ENCODE measurements around the gene GTF2F2. TPM values are rescaled to one million over a fixed set of nuclear protein-coding genes. Genes with fewer than 3 reads are reported as not detected.

GTF2F2 gene
- total RNA-seq, 1 donor from 2014 or later = 6.4 TPM

GRCh38 chr13:45331692-45332035, 211.4 kb downstream of the GTF2F2 start:
- no peaks in the 10 kb centered on the region for H3K27me3 ChIP-seq
- DNase-seq (ENCODE audit: low spot score in 2 of 2) = no peak
- no peaks in the 10 kb centered on the region for H3K9me3 ChIP-seq
- H3K4me1 ChIP-seq = peaks cover 15 to 56% of the 10 kb centered on the region in 2 donors
- no peak for TF ChIP-seq CTCF (IDR thresholded peaks at IDR 0.05)
- H3K36me3 ChIP-seq = peaks cover 12 to 30% of the 10 kb centered on the region in 2 donors
- no peak overlapping the region for H3K4me3 ChIP-seq
- peak overlapping the region; percentile 53 to 86 for H3K27ac ChIP-seq
- intact Hi-C loops (cut with DNase I) = no loop called here

DNA sequence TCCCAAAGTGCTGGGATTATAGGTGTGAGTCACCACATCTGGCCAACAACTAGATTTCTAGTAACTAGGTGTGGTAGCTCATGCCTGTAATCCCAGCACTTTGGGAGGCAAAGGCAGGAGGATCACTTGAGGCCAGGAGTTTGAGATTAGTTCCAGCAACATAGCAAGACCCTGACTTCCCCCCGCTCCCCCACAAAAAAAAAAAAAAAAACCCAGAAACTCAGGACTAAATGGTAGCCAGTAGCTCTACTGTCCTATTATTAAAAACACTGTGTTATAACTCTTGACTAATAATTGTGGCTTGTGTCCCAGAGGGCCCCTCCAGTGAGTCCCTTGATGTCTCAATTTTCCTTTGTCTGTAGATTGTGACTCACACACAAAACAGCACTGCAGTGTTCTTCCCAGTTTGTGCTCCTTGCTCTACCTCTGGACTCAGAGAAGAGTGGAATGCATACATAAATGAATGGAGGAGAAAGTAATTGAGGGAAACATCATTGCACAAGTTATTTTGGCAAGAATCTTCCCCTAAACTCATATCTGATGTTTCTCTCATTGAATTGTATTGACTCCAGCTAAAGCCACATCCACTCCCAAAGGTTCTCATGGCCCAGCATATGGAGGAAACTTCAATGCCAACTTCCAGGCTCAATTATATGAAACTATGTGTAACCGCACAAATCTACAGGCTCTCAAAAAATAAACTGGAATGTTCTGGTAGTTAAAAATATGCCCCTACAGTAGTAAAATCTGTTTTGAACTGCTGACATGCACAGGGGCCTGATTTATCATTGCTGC, 211.9 kb downstream of the GTF2F2 start:
- Histone ChIP-seq H3K9me3 (no peaks in the 10 kb centered on the region), H3K27ac (peak overlapping the region; percentile 53 to 86), H3K36me3 (peaks cover 17 to 36% of the 10 kb centered on the region in 2 donors), H3K4me1 (peaks cover 15 to 59% of the 10 kb centered on the region in 2 donors), H3K27me3 (no peaks in the 10 kb centered on the region), H3K4me3 (no peak overlapping the region)
- TF ChIP-seq CTCF (IDR thresholded peaks at IDR 0.05) = no peak
- intact Hi-C loops (cut with DNase I) = no loop called here
- DNase-seq (ENCODE audit: low spot score in 2 of 2) = peak in 1 of 2 donors; percentile 81

- H3K27ac ChIP-seq = peak overlapping the region in 1 of 2 donors; percentile 53
Observed at GRCh38 chr13:45332831-45333219, 212.5 kb downstream of the GTF2F2 start.

GRCh38 chr13:45333251-45333976, 213.1 kb downstream of the GTF2F2 start:
- TF ChIP-seq CTCF (IDR thresholded peaks at IDR 0.05) = no peak
- Histone ChIP-seq H3K4me3 (no peak overlapping the region), H3K4me1 (peaks cover 15 to 66% of the 10 kb centered on the region in 2 donors), H3K27me3 (no peaks in the 10 kb centered on the region), H3K36me3 (peaks cover 28 to 48% of the 10 kb centered on the region in 2 donors), H3K9me3 (no peaks in the 10 kb centered on the region), H3K27ac (peak overlapping the region in 1 of 2 donors; percentile 53)
- DNase-seq (ENCODE audit: low spot score in 2 of 2) = no peak
- intact Hi-C loops (cut with DNase I) = no loop called here

More at GRCh38 chr13:45332831-45333219, 212.5 kb downstream of the GTF2F2 start:
- Histone ChIP-seq H3K36me3 (peaks cover 23 to 42% of the 10 kb centered on the region in 2 donors), H3K27me3 (no peaks in the 10 kb centered on the region), H3K4me1 (peaks cover 15 to 60% of the 10 kb centered on the region in 2 donors), H3K4me3 (no peak overlapping the region), H3K9me3 (no peaks in the 10 kb centered on the region)
- no peak for DNase-seq (ENCODE audit: low spot score in 2 of 2)
- TF ChIP-seq CTCF (IDR thresholded peaks at IDR 0.05) = no peak
- intact Hi-C loops (cut with DNase I) = no loop called here

Other genes starting within 250 kb of the GTF2F2 start
- gene NUFIP1, start 131.0 kb upstream of the GTF2F2 start, total RNA-seq = 3.1 TPM
- gene GPALPP1, start 131.0 kb upstream of the GTF2F2 start, total RNA-seq = 10.3 TPM
- gene KCTD4, start 80.5 kb downstream of the GTF2F2 start, total RNA-seq = not detected
- 2,079 TPM for gene TPT1, start 220.7 kb downstream of the GTF2F2 start, total RNA-seq

All from ascending aorta (tissue), 2 donors.